Pancreas (tissue), 10 donors: ENCODE measurements around the gene USPL1. TPM values are rescaled to one million over a fixed set of nuclear protein-coding genes. Genes with fewer than 3 reads are reported as not detected.

Experiments used
- ATAC-seq, 4 donors: fragments of 200-7000 bp; cut with Tn5 transposase; one replicate each; pipeline versions ENCODE4 v1.8.0 to v1.9.1; 2020; ENCODE audit warnings: mild to moderate bottlenecking in 4 of 4, moderate library complexity in 4 of 4
- DNase-seq, 6 donors: peaks; one replicate each; pipeline ENCODE4 v3.0.0-alpha.2; 2020
- FAIRE-seq: peaks from 2 replicates; lab custom pipeline; 2012; peaks lifted over from hg19 to GRCh38; lab: Jason Lieb, UNC
- H3K27ac ChIP-seq, 4 donors: fragments of 200-600 bp; sonication (generic); 1 replicate in 3 of 4; 2 replicates in 1 of 4; pipeline versions ENCODE4 v1.5.0 to v1.8.0; 2020
- H3K27me3 ChIP-seq, 4 donors: fragments of 200-600 bp; one replicate each; pipeline ENCODE4 v1.8.0; 2021
- H3K36me3 ChIP-seq, 3 donors: fragments of 200-600 bp; sonication (generic) in 1 of 3; one replicate each; pipeline versions ENCODE4 v1.5.0 to v1.8.0; 2020 to 2021
- H3K4me1 ChIP-seq, 3 donors: fragments of 200-600 bp; one replicate each; pipeline ENCODE4 v1.8.0; 2021
- H3K4me3 ChIP-seq, 4 donors: fragments of 200-600 bp; sonication (generic) in 2 of 4; one replicate each; pipeline versions ENCODE4 v1.5.0 to v1.8.0; 2020 to 2021
- H3K9me3 ChIP-seq, 4 donors: fragments of 200-600 bp; one replicate each; pipeline ENCODE4 v1.8.0; 2021
- WGBS, 2 donors: extraction: QIAGEN DNeasy Blood & Tissue Kit; methylation state at CpG; one replicate each; pipeline ENCODE4 v1.1.7; 2013; 5-methylcytosine and 5-hydroxymethylcytosine counted together
- intact Hi-C, 3 donors: fragments of 100-400 bp; cut with DNase I; formaldehyde crosslinking; loops; one replicate each; pipeline versions ENCODE4 v1.11.1 to v1.14.2; 2022
- polyA plus RNA-seq, 2 donors: library from polyadenylated mRNA; stranded (reverse); fragments of 200-250 nt; gene quantifications; one replicate each; pipeline ENCODE4 v1.2.3, GENCODE V29; 2013
- total RNA-seq, 6 donors: library from RNA; stranded (reverse); fragmentation: NEBNext Ultra II Directional in 4 of 6; extraction: Animal tissue kit (Norgen Biotek cat#: 25700) in 4 of 6; gene quantifications; one replicate each; pipeline versions ENCODE4 v1.2.1 to v1.2.4, GENCODE V29; 2021 to 2023
- TF ChIP-seq, protein P1 (sequence below), 4 donors: fragments of 200-600 bp; sonication (generic) in 3 of 4; IDR thresholded peaks; one replicate each; pipeline versions ENCODE4 v1.5.0 to v1.8.0; 2021; ENCODE audit warnings: antibody characterized with exemption in 4 of 4
- donor health status: healthy with polysubstance abuse.
- donor health status: DM: no; HTN: no; CAD: no; lungs with moderate emphysema.
- donor health status: DM: no; HTN: no; CAD: no.
- donor health status: control.
- donor health status: control.
- donor health status: Bipolar disorder and iron deficiency.
- donor health status: DM: yes; HTN: yes; CAD: no.
- donor health status: DM: no; HTN: no; CAD: no.
- donor health status: DM: no; HTN: no; CAD: no.
- donor health status: DM: yes; HTN: yes; CAD: no.

Gene USPL1
- total and polyA plus RNA-seq, 8 donors: 3.5 to 13.1 (median 7.8) TPM

DNA sequence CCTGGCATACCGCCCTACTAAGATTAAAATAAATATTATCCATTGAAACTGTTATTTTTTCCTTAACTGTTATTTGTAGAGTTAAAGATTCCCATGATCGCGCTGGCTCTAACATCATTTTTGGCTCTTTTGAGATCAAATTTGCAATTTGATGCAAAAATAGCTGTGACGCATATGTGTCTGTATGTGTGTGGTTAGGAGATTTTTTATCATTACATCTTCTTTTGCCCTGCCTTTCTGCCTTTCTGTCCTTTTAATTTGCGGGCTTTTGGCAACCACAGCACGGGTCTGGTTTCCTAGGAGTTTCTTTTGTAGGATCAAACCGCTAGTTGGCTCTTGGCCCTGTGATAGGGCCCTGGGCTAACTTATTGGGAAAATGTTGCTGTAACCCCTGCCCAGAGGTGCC lies 80.3 kb downstream of the USPL1 start:
- no peaks in the 10 kb centered on the region for H3K4me1 ChIP-seq
- no peaks in the 10 kb centered on the region for H3K27me3 ChIP-seq
- H3K9me3 ChIP-seq: no peaks in the 10 kb centered on the region
- no peaks in the 10 kb centered on the region for H3K36me3 ChIP-seq
- intact Hi-C loops: no loop called here
- H3K27ac ChIP-seq: no peak overlapping the region
- FAIRE-seq (no peak), DNase-seq (no peak), ATAC-seq (no peak)
- 65 to 74% methylated on average over 7 of the region's 7 CpGs for WGBS, 2 donors
- TF ChIP-seq, protein P1, sequence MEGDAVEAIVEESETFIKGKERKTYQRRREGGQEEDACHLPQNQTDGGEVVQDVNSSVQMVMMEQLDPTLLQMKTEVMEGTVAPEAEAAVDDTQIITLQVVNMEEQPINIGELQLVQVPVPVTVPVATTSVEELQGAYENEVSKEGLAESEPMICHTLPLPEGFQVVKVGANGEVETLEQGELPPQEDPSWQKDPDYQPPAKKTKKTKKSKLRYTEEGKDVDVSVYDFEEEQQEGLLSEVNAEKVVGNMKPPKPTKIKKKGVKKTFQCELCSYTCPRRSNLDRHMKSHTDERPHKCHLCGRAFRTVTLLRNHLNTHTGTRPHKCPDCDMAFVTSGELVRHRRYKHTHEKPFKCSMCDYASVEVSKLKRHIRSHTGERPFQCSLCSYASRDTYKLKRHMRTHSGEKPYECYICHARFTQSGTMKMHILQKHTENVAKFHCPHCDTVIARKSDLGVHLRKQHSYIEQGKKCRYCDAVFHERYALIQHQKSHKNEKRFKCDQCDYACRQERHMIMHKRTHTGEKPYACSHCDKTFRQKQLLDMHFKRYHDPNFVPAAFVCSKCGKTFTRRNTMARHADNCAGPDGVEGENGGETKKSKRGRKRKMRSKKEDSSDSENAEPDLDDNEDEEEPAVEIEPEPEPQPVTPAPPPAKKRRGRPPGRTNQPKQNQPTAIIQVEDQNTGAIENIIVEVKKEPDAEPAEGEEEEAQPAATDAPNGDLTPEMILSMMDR (IDR thresholded peaks at IDR 0.05): no peak
- H3K4me3 ChIP-seq: no peak overlapping the region

DNA sequence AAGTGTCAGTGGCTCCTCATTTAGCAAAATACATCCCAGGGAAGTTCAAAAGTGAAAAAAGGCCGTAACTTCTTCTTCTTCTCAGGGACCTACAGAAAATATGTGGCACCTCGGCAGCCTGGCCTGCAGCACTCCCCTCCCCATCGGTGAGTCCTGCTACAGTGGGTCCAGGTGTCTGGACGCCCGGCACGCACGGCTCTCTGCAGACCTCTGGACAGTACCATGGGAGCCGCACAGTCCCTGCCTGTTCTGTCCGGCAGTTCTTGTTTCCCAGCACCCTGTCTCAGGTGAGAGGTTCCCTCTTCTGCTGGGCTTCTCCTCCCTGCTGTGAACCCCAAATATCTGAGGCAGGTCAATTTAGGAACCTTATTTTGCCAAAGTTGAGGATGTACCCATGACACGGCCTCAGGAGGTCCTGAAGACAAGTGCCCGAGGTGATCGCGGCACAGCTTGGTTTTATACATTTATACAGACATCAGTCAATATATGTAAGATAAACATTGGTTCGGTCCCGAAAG lies 80.8 kb downstream of the USPL1 start:
- intact Hi-C loops: no loop called here
- TF ChIP-seq, protein P1 (IDR thresholded peaks at IDR 0.05): no peak
- no peak overlapping the region for H3K4me3 ChIP-seq
- FAIRE-seq: no peak
- no peaks in the 10 kb centered on the region for H3K36me3 ChIP-seq
- H3K27me3 ChIP-seq: no peaks in the 10 kb centered on the region
- no peaks in the 10 kb centered on the region for H3K4me1 ChIP-seq
- no peak for DNase-seq
- 57 to 65% methylated on average over 15 of the region's 15 CpGs for WGBS, 2 donors
- no peak overlapping the region for H3K27ac ChIP-seq
- no peaks in the 10 kb centered on the region for H3K9me3 ChIP-seq
- no peak for ATAC-seq

DNA sequence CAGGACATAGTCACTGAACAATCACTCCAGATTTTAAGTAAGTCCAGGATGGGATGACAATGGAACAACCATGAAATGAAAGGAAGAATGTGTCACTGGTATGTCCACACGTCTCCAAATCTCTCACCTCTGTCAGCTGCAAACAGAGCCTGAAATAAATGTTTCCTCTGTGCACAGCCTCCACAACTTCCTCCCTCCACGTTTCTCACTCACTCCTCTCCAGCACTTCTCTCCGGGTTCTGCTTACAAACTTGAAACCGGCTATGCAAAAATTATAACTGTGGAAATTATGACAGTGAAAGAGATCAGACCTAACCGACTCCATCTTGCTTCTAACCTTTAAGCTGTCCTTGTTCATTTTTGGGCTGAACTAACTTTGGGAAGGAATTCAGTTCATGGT lies 82.6 kb downstream of the USPL1 start:
- H3K27me3 ChIP-seq: no peaks in the 10 kb centered on the region
- intact Hi-C loops: no loop called here
- DNase-seq (no peak), ATAC-seq (no peak), FAIRE-seq (no peak)
- TF ChIP-seq, protein P1 (IDR thresholded peaks at IDR 0.05): no peak
- 59 to 70% methylated on average over 5 of the region's 5 CpGs for WGBS, 2 donors
- no peaks in the 10 kb centered on the region for H3K36me3 ChIP-seq
- no peaks in the 10 kb centered on the region for H3K4me1 ChIP-seq
- no peaks in the 10 kb centered on the region for H3K9me3 ChIP-seq
- no peak overlapping the region for H3K4me3 ChIP-seq
- no peak overlapping the region for H3K27ac ChIP-seq

DNA sequence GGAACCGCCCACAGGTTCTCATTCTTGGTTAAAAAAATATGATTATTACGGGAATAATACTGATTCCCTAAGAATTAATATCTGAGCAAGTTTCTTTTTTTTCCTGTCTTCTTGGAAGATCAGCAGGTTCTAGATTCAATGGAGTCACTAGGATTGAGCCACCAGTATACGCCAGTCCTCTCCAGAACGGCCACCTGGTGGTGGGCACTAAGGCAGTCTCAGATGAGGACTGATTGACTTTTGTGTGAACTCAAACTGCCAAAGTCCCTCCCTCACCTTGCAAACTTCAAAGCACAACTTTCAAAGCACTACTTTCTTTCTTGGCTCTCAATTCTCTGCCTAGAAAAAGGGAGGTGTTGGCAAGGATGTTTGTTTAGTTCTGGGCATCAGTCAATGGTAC lies 84.3 kb downstream of the USPL1 start:
- DNase-seq: no peak
- no peak for ATAC-seq
- Histone ChIP-seq H3K27ac (no peak overlapping the region), H3K36me3 (no peaks in the 10 kb centered on the region), H3K4me3 (no peak overlapping the region), H3K4me1 (no peaks in the 10 kb centered on the region), H3K27me3 (no peaks in the 10 kb centered on the region), H3K9me3 (no peaks in the 10 kb centered on the region)
- WGBS, 2 donors: 81 to 89% methylated on average over 4 of the region's 4 CpGs
- intact Hi-C loops: no loop called here
- TF ChIP-seq, protein P1 (IDR thresholded peaks at IDR 0.05): no peak
- no peak for FAIRE-seq

DNA sequence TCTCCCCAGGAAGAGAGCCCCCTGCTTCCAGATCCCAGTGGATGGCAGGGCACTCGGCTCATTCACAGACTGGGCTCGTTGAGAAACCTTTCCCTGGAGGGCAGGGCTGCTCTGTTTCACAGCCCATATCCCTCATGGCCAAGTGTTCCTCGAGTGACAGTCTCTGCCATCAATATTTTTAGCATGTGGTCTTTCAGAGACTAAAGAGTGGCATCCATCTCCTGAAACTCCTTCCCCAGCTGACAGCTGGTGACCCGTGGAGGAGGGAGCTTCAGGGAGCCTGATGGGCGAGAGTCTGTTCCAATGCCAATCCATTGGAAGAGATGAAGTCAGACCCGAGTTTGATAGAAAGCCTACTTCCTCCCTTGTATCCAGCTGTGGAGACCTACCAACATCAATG lies 86.9 kb downstream of the USPL1 start:
- 57 to 59% methylated on average over 6 of the region's 6 CpGs for WGBS, 2 donors
- FAIRE-seq: no peak

More for the DNA sequence above, 86.9 kb downstream of the USPL1 start:
- no peaks in the 10 kb centered on the region for H3K36me3 ChIP-seq
- H3K27ac ChIP-seq: no peak overlapping the region
- DNase-seq (no peak), ATAC-seq (no peak)
- no peaks in the 10 kb centered on the region for H3K4me1 ChIP-seq
- TF ChIP-seq, protein P1 (IDR thresholded peaks at IDR 0.05): no peak
- intact Hi-C loops: no loop called here
- no peaks in the 10 kb centered on the region for H3K9me3 ChIP-seq
- no peak overlapping the region for H3K4me3 ChIP-seq
- no peaks in the 10 kb centered on the region for H3K27me3 ChIP-seq
